Peyer's patch (tissue), 4 donors: ENCODE measurements around the gene CERS2. TPM values are rescaled to one million over a fixed set of nuclear protein-coding genes. Genes with fewer than 3 reads are reported as not detected.
A peak's percentile ranks its signal among the peaks of the same experiment; 100 is the strongest.

ENCODE experiments used
- DNase-seq, 3 donors: peaks; one replicate each; pipeline ENCODE4 v3.0.0-alpha.2; 2017 to 2019
- H3K27ac ChIP-seq, 4 donors: fragments of 200-600 bp; sonication (generic); one replicate each; pipeline ENCODE4 v1.5.1; 2016 to 2019
- H3K27me3 ChIP-seq, 2 donors: fragments of 200-600 bp; sonication (generic); one replicate each; pipeline ENCODE4 v1.5.1; 2019
- H3K36me3 ChIP-seq, 3 donors: fragments of 200-600 bp; sonication (generic); one replicate each; pipeline ENCODE4 v1.5.1; 2016 to 2019
- H3K4me1 ChIP-seq, 4 donors: fragments of 200-600 bp; sonication (generic); one replicate each; pipeline ENCODE4 v1.5.1; 2016 to 2019
- H3K4me3 ChIP-seq, 4 donors: fragments of 200-600 bp; sonication (generic); 1 replicate in 3 of 4; 2 replicates in 1 of 4; pipeline ENCODE4 v1.5.1; 2016 to 2019; ENCODE audit warnings: mild to moderate bottlenecking in 1 of 4
- H3K9me3 ChIP-seq, 4 donors: fragments of 200-600 bp; sonication (generic); one replicate each; pipeline ENCODE4 v1.5.1; 2016 to 2019; ENCODE audit warnings: mild to moderate bottlenecking in 1 of 4
- CTCF ChIP-seq, 6 experiments: fragments of 450-650 bp in 4 of 6; fragments of 200-600 bp in 2 of 6; sonication (generic) in 1 of 6; IDR thresholded peaks; one replicate each; pipeline ENCODE4 v1.5.1; 2017 to 2019; ENCODE audit warnings: antibody characterized with exemption in 6 of 6, mild to moderate bottlenecking in 3 of 6, moderate library complexity in 1 of 6
- POLR2A ChIP-seq, 2 donors: fragments of 450-650 bp; IDR thresholded peaks; one replicate each; pipeline ENCODE4 v1.5.1; 2017; ENCODE audit warnings: antibody characterized with exemption in 2 of 2, mild to moderate bottlenecking in 2 of 2, moderate library complexity in 2 of 2
- total RNA-seq, 4 donors: library from RNA; depleted of rRNA; stranded (reverse); fragments of >200 nt; gene quantifications; one replicate each; pipeline ENCODE4 v1.1.0, GENCODE V29; 2016

CERS2 gene
- total RNA-seq, 4 donors from 2014 or later = 48.7 to 212 (median 156) TPM

DNA sequence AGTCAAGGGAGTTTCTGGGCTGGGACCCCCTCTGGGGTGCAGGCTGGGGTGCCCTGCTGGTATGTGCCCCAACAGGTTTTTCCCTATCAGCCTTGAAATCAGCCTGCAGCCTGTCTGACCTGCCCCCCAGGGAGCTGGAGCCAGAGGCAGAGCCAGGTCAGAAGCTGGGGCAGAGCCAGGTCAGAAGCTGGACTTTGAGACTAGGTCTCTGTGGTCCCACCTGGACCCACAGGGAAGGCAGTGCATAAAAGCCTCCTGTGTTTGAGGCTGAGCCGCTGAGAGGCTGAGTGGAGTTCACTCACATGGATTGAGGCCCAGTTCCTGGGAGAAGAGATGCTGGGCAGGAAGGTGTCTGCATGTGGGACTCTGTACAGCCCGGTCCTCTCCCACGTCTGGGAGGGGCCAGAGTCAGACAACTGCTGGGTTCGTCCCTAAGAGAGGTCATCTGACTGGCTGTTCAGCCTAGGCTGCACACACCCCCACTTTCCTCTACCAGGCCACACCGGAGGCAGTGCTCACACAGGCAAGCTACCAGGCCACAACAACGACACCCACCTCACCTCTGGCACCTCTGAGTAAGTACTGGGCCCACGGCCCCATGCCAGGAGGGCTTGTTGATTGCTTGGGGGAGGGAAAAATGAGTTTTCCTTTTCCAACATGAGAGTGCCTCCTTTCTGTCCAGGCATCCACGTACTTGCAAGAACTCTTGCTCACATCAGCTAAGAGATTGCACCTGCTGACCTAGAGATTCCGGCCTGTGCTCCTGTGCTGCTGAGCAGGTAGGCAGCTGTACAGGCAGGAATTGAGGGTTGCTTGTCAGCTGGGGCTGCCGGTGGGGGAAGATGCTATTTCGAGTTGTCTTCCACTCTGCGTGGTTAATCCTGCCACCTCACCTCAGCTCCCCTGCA is 7.4 kb upstream of the CERS2 start, which contains the start of gene ANXA9:
ANXA9 (plus strand) TSS at position 488 of the 908 bp plus-strand sequence. CDS start 814 bp downstream, outside the sequence.
- no peak within 1 kb of the TSS for H3K4me3 ChIP-seq
- TF ChIP-seq POLR2A (IDR thresholded peaks at IDR 0.05) = no peak
- no peak for TF ChIP-seq CTCF (IDR thresholded peaks at IDR 0.05)
- H3K4me1 ChIP-seq = peaks cover 4 to 27% (median 5%) of the 10 kb centered on the region in 4 donors
- peak within 1 kb of the TSS in 1 of 4 donors; percentile 40 for H3K27ac ChIP-seq
- no peaks in the 10 kb centered on the region for H3K9me3 ChIP-seq
- no peaks in the 10 kb centered on the region for H3K27me3 ChIP-seq
- no peaks in the 10 kb centered on the region for H3K36me3 ChIP-seq
- DNase-seq = peak in 2 of 3 donors; percentile 73 to 74

GRCh38 chr1:150981177-150981804 is 6.7 kb upstream of the CERS2 start:
- Histone ChIP-seq H3K9me3 (no peaks in the 10 kb centered on the region), H3K27me3 (no peaks in the 10 kb centered on the region), H3K27ac (peak overlapping the region in 1 of 4 donors; percentile 40), H3K4me3 (no peak overlapping the region), H3K4me1 (peaks cover 4 to 35% (median 6%) of the 10 kb centered on the region in 4 donors), H3K36me3 (no peaks in the 10 kb centered on the region)
- TF ChIP-seq POLR2A (IDR thresholded peaks at IDR 0.05) = no peak
- TF ChIP-seq CTCF (IDR thresholded peaks at IDR 0.05) = no peak
- no peak for DNase-seq

DNA sequence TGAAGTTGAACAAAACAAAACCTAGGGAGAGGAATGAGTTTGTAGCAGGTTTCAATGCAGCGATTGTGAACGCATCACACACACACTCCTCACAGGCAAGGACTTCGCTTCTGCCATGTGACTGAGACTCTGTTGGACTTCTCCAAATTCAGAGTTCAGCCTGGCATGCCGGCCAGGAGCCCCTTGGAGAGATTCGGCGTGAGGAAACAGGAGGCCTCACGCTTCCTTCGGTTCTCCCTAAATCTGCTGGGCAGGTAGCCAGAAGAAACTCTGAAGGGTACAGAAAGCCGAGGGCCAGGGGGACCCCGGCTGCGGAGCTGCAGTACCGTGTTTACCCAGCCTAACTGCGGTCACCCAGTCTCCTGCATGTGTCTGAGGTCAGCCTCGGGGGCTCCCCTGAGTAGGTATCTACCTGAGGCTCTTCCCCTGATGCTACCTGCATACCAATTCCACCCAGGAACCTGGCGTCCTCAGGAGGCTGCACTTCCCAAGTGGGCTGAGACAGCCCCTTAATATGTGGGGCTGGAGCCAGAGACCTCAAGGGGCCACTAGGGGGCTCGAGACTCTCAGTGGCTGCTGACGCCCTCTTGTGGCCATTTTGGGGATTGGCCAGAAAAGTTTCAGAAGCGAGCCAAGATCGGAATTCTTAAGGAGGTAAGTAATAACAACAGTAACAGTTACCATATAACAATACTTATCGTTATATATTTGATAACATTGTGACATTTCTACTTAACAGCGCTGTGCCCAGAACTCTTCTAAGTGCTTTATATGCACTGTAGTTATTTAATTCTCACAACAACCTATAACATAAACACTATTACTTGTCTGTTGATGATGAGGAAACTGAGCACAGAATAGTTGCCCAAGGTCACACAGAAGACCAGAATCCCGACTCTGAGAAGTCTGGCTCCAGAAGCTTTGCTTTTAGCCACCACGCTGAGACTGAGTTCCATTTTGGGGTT is 4.7 kb upstream of the CERS2 start:
- Histone ChIP-seq H3K36me3 (no peaks in the 10 kb centered on the region), H3K27me3 (no peaks in the 10 kb centered on the region), H3K27ac (peak overlapping the region in 3 of 4 donors; percentile 25 to 57 (median 50)), H3K9me3 (no peaks in the 10 kb centered on the region), H3K4me3 (peak overlapping the region; percentile 15 to 26 (median 26)), H3K4me1 (peaks cover 4 to 37% (median 8%) of the 10 kb centered on the region in 4 donors)
- TF ChIP-seq POLR2A (IDR thresholded peaks at IDR 0.05) = peak in 1 of 2 donors; percentile 21
- TF ChIP-seq CTCF (IDR thresholded peaks at IDR 0.05) = peak; percentile 98 to 100 (median 99)
- peak; percentile 81 to 96 (median 92) for DNase-seq

GRCh38 chr1:150976879-150977694 is 2.5 kb upstream of the CERS2 start:
- Histone ChIP-seq H3K27me3 (no peaks in the 10 kb centered on the region), H3K4me1 (peaks cover 2 to 51% (median 21%) of the 10 kb centered on the region in 4 donors), H3K36me3 (no peaks in the 10 kb centered on the region), H3K9me3 (no peaks in the 10 kb centered on the region), H3K27ac (peak overlapping the region; percentile 17 to 67 (median 24)), H3K4me3 (no peak overlapping the region)
- peak; percentile 19 to 55 for TF ChIP-seq POLR2A (IDR thresholded peaks at IDR 0.05)
- TF ChIP-seq CTCF (IDR thresholded peaks at IDR 0.05) = no peak
- DNase-seq = peak; percentile 79 to 95 (median 92)
